ENCODE measurements around the gene RABGAP1L. TPM values are rescaled to one million over a fixed set of nuclear protein-coding genes. Genes with fewer than 3 reads are reported as not detected.

RABGAP1L gene
- total RNA-seq, 4 donors from 2014 or later, result 48.2 to 102 (median 59.1) TPM

DNA sequence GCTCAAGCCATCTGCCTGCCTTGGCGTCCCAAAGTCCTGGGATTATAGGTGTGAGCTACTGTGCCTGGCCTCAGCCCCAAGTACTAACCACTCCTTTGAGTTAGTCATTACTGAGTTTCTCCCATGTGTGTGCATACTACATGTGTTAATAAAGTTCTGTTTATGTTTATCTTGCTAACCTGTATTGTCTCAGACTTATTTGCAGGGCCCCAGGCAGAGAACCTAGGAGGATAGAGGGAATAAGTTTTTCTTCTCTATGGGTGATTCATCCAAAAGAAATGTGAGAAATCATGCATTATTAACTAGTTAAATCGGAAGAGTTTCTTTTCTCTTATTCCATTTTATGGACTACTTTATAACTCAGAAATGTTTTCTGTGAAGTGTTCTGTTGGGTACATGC, 636.5 kb downstream of the RABGAP1L start:
- Histone ChIP-seq H3K27me3 (no peaks in the 10 kb centered on the region), H3K9me3 (no peaks in the 10 kb centered on the region), H3K36me3 (no peaks in the 10 kb centered on the region), H3K27ac (no peak overlapping the region), H3K4me1 (peaks cover 19% of the 10 kb centered on the region), H3K4me3 (no peak overlapping the region)
- no peak for TF ChIP-seq EP300 (IDR thresholded peaks at IDR 0.05)
- no peak for TF ChIP-seq CTCF (IDR thresholded peaks at IDR 0.05)
- no peak for TF ChIP-seq POLR2A (IDR thresholded peaks at IDR 0.05)
- TF ChIP-seq POLR2AphosphoS5 (IDR thresholded peaks at IDR 0.05), result no peak
- WGBS, result 65% methylated on average over 2 of the region's 2 CpGs
- DNase-seq (ENCODE audit: low spot score in 2 of 2), result no peak

DNA sequence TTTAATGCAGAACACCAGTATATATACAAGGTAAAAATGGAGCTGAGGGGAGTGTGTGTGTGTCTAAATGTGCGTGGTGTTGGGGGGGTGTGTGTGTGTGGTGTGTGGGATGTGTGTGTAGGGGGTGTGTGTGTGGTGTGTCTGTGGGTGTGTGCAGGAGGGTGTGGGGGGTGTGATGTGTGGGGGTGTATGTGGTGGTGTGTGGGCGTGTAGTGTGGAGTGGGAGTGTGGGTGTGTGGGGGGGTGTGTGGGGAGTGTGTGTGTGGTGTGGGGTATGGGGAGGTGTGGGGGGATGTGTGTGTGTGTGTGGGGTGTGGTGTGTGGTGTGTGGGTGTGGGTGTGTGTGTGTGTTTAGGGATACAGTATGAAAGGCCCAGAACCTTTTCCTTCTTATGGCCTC, 638.1 kb downstream of the RABGAP1L start:
- no peaks in the 10 kb centered on the region for H3K9me3 ChIP-seq
- H3K27me3 ChIP-seq, result no peaks in the 10 kb centered on the region
- 90% methylated on average over 2 of the region's 2 CpGs for WGBS
- no peaks in the 10 kb centered on the region for H3K36me3 ChIP-seq
- DNase-seq (ENCODE audit: low spot score in 2 of 2), result no peak
- no peak overlapping the region for H3K4me3 ChIP-seq
- TF ChIP-seq EP300 (IDR thresholded peaks at IDR 0.05) (no peak), CTCF (IDR thresholded peaks at IDR 0.05) (no peak), POLR2A (IDR thresholded peaks at IDR 0.05) (no peak), POLR2AphosphoS5 (IDR thresholded peaks at IDR 0.05) (no peak)
- H3K27ac ChIP-seq, result no peak overlapping the region
- H3K4me1 ChIP-seq, result peaks cover 25% of the 10 kb centered on the region

DNA sequence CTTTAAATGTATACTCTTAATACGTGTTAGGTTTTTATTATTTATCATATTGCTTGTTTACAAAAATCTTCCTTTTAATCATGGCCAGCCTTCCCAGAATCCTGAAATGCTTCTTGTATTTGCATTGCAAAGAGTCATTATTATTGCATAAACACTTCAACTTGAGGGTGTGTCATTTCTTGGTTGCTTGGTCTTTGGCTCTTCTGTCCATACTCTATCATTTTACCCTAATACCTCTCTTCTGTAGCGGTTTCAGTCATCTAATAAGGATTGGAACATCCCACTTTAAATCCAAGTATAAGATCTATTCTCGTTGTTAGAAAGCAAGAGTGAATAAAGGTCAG, 639.8 kb downstream of the RABGAP1L start:
- peak overlapping the region; percentile 69 for H3K27ac ChIP-seq
- no peak for DNase-seq (ENCODE audit: low spot score in 2 of 2)
- H3K4me1 ChIP-seq, result peaks cover 25% of the 10 kb centered on the region
- H3K27me3 ChIP-seq, result no peaks in the 10 kb centered on the region
- H3K4me3 ChIP-seq, result peak overlapping the region; percentile 62
- no peaks in the 10 kb centered on the region for H3K9me3 ChIP-seq
- TF ChIP-seq CTCF (IDR thresholded peaks at IDR 0.05) (no peak), POLR2AphosphoS5 (IDR thresholded peaks at IDR 0.05) (no peak), POLR2A (IDR thresholded peaks at IDR 0.05) (no peak), EP300 (IDR thresholded peaks at IDR 0.05) (no peak)
- H3K36me3 ChIP-seq, result no peaks in the 10 kb centered on the region
- 22% methylated on average over 3 of the region's 3 CpGs for WGBS

DNA sequence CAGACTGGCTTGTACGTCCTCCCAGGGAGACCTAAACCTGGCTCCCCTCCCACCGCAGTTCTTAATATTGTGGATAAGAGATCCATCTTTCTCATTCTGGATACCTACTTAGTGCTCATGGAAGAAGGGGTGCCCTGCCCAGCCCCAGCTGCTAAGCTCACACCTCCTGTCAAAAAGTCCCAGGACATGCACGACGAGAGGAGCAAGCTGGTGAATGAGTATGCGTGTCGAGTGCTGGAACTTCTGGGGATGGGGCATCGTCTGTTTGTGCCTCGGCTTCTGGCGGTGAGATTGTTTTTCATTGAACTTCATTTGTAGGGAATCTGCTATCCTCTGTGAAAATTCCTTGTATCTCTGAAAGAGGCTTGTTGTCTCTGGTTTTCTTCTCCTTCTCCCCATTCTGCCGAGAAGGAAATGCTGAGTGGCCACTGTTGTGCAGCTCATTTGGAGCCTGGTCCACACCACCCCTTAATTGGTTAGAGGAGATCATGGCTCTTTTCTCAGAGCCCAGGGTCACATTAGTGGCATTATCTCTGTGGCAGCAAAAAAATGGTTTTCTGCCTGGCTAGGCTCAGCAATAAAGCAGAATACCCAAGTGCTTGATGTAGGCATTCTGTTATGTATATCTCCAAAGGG, 641.0 kb downstream of the RABGAP1L start:
- no peaks in the 10 kb centered on the region for H3K27me3 ChIP-seq
- peak overlapping the region; percentile 69 for H3K27ac ChIP-seq
- peaks cover 25% of the 10 kb centered on the region for H3K4me1 ChIP-seq
- no peak for DNase-seq (ENCODE audit: low spot score in 2 of 2)
- 2% methylated on average over 10 of the region's 10 CpGs for WGBS
- TF ChIP-seq EP300 (IDR thresholded peaks at IDR 0.05) (no peak), POLR2AphosphoS5 (IDR thresholded peaks at IDR 0.05) (no peak), POLR2A (IDR thresholded peaks at IDR 0.05) (no peak), CTCF (IDR thresholded peaks at IDR 0.05) (no peak)
- no peaks in the 10 kb centered on the region for H3K36me3 ChIP-seq
- H3K4me3 ChIP-seq, result peak overlapping the region; percentile 62
- H3K9me3 ChIP-seq, result no peaks in the 10 kb centered on the region

DNA sequence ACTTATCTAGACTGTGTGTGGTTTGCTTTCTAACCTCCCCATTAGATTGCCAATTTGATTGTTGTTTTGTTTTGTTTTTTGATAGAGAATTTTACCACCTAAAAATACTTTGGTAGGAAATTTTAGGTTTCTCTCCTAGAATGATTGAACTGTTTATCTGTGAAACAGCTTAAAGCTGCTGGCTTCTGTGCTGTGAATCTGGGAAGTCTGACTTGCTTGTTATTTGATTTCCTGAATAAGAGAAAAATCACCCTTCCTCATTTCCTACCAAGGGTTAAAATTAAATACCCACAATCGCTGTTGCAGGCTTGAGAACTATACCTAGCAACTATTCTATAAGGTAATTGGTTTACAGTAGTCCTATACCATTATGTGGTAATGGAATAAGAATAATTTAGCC, 641.6 kb downstream of the RABGAP1L start:
- Histone ChIP-seq H3K9me3 (no peaks in the 10 kb centered on the region), H3K36me3 (no peaks in the 10 kb centered on the region), H3K27me3 (no peaks in the 10 kb centered on the region), H3K27ac (no peak overlapping the region), H3K4me1 (peaks cover 25% of the 10 kb centered on the region), H3K4me3 (peak overlapping the region; percentile 62)
- TF ChIP-seq EP300 (IDR thresholded peaks at IDR 0.05), result no peak
- TF ChIP-seq POLR2AphosphoS5 (IDR thresholded peaks at IDR 0.05), result no peak
- no peak for TF ChIP-seq POLR2A (IDR thresholded peaks at IDR 0.05)
- no peak for TF ChIP-seq CTCF (IDR thresholded peaks at IDR 0.05)
- no peak for DNase-seq (ENCODE audit: low spot score in 2 of 2)
- WGBS, result 26% methylated on average over 1 of the region's 1 CpG
